Glutamatergic neuron (in vitro differentiated cells): ENCODE measurements around the gene ZC3H7A. TPM values are rescaled to one million over a fixed set of nuclear protein-coding genes. Genes with fewer than 3 reads are reported as not detected.

ENCODE experiments used
- DNase-seq: peaks from one replicate; pipeline ENCODE4 v3.0.0; 2022
- H3K27ac Mint-ChIP-seq: one replicate; pipeline ENCODE4 v1.8.0; 2020; ENCODE audit warnings: mild to moderate bottlenecking, mixed read lengths, inconsistent platforms; ENCODE audit not compliant: unreplicated experiment
- H3K27me3 Mint-ChIP-seq: one replicate; pipeline ENCODE4 v1.8.0; 2020; ENCODE audit warnings: mild to moderate bottlenecking, moderate library complexity, mixed read lengths, inconsistent platforms; ENCODE audit not compliant: unreplicated experiment
- H3K36me3 Mint-ChIP-seq: one replicate; pipeline ENCODE4 v1.8.0; 2020; ENCODE audit warnings: mild to moderate bottlenecking, mixed read lengths, inconsistent platforms; ENCODE audit not compliant: unreplicated experiment
- H3K4me1 Mint-ChIP-seq: one replicate; pipeline ENCODE4 v1.8.0; 2020; ENCODE audit warnings: mild to moderate bottlenecking, low read depth, mixed read lengths, inconsistent platforms; ENCODE audit not compliant: unreplicated experiment
- H3K4me3 Mint-ChIP-seq: one replicate; pipeline ENCODE4 v1.8.0; 2020; ENCODE audit warnings: mild to moderate bottlenecking, mixed read lengths, inconsistent platforms; ENCODE audit not compliant: unreplicated experiment
- H3K9me3 Mint-ChIP-seq: one replicate; pipeline ENCODE4 v1.8.0; 2020; ENCODE audit warnings: mild to moderate bottlenecking, moderate library complexity, mixed read lengths, inconsistent platforms; ENCODE audit not compliant: unreplicated experiment
- CTCF ChIP-seq: fragments of 200-600 bp; sonication (generic); IDR thresholded peaks from one replicate; pipeline ENCODE4 v1.5.0; 2021; ENCODE audit not compliant: partially characterized antibody, unreplicated experiment
- total RNA-seq: library from RNA; stranded (reverse); fragmentation: NEBNext Ultra II Directional; extraction: Animal tissue kit (Norgen Biotek cat#: 25700); gene quantifications from one replicate; pipeline ENCODE4 v1.2.1, GENCODE V29; 2021; ENCODE audit not compliant: unreplicated experiment

The ZC3H7A gene
- total RNA-seq, 1 donor from 2014 or later = 87.7 TPM

GRCh38 chr16:11727796-11728543 is 69.1 kb downstream of the ZC3H7A start:
- TF ChIP-seq CTCF = no peak
- Mint-ChIP-seq H3K9me3 (no peaks in the 10 kb centered on the region), H3K4me3 (no peak overlapping the region), H3K27ac (no peak overlapping the region), H3K36me3 (no peaks in the 10 kb centered on the region), H3K4me1 (peaks cover 3% of the 10 kb centered on the region), H3K27me3 (no peaks in the 10 kb centered on the region)
- no peak for DNase-seq

- H3K27ac Mint-ChIP-seq = no peak overlapping the region
- no peaks in the 10 kb centered on the region for H3K4me1 Mint-ChIP-seq
- no peak for TF ChIP-seq CTCF
- H3K36me3 Mint-ChIP-seq = no peaks in the 10 kb centered on the region
- no peaks in the 10 kb centered on the region for H3K9me3 Mint-ChIP-seq
- H3K27me3 Mint-ChIP-seq = no peaks in the 10 kb centered on the region
- H3K4me3 Mint-ChIP-seq = no peak overlapping the region
- no peak for DNase-seq
Measured at GRCh38 chr16:11726008-11726407, 71.0 kb downstream of the ZC3H7A start.

- Mint-ChIP-seq H3K27me3 (no peaks in the 10 kb centered on the region), H3K4me1 (no peaks in the 10 kb centered on the region), H3K27ac (no peak overlapping the region), H3K9me3 (no peaks in the 10 kb centered on the region), H3K4me3 (no peak overlapping the region), H3K36me3 (no peaks in the 10 kb centered on the region)
- no peak for DNase-seq
- no peak for TF ChIP-seq CTCF
Measured at GRCh38 chr16:11725457-11725856, 71.6 kb downstream of the ZC3H7A start.

- no peak for DNase-seq
- Mint-ChIP-seq H3K27ac (no peak overlapping the region), H3K4me3 (no peak overlapping the region), H3K36me3 (no peaks in the 10 kb centered on the region), H3K9me3 (no peaks in the 10 kb centered on the region), H3K27me3 (peaks cover 2% of the 10 kb centered on the region), H3K4me1 (no peaks in the 10 kb centered on the region)
- no peak for TF ChIP-seq CTCF
Measured at GRCh38 chr16:11722468-11722808, 74.6 kb downstream of the ZC3H7A start.

- no peaks in the 10 kb centered on the region for H3K9me3 Mint-ChIP-seq
- TF ChIP-seq CTCF = no peak
- H3K4me1 Mint-ChIP-seq = no peaks in the 10 kb centered on the region
- no peaks in the 10 kb centered on the region for H3K36me3 Mint-ChIP-seq
- DNase-seq = no peak
- no peak overlapping the region for H3K27ac Mint-ChIP-seq
- H3K27me3 Mint-ChIP-seq = peaks cover 2% of the 10 kb centered on the region
- no peak overlapping the region for H3K4me3 Mint-ChIP-seq
Measured at GRCh38 chr16:11721781-11722467, 75.1 kb downstream of the ZC3H7A start.
